Caco-2 (cell line): ENCODE measurements around the gene MAP2K2. TPM values are rescaled to one million over a fixed set of nuclear protein-coding genes. Genes with fewer than 3 reads are reported as not detected.

Experiments used
- Bru-seq: library from RNA; stranded (reverse); fragments of 400-500 nt; gene quantifications from one replicate; lab custom pipeline; 2021; lab: Mats Ljungman, UMichigan
- BruChase-seq, 2 experiments: library from RNA; stranded (reverse); fragments of 400-500 nt; gene quantifications; one replicate each; lab custom pipeline; 2021; lab: Mats Ljungman, UMichigan
- BruUV-seq: library from RNA; stranded (reverse); fragments of 400-500 nt; replicated peaks from 2 replicates; lab custom pipeline; 2021; lab: Mats Ljungman, UMichigan
- CTCF ChIA-PET: fragments of 300-600 bp; sonication (Branson Sonifier 250); formaldehyde crosslinking; loops from one replicate; lab custom pipeline; 2022; ENCODE audit warnings: antibody characterized with exemption; lab: Charles Lee
- POLR2A ChIA-PET: fragments of 300-600 bp; sonication (Branson Sonifier 250); formaldehyde crosslinking; loops from one replicate; lab custom pipeline; 2022; ENCODE audit warnings: antibody characterized with exemption; lab: Charles Lee
- DNase-seq, 2 experiments: peaks; one replicate each; pipeline versions ENCODE4 v3.0.0 to v3.0.0-alpha.2; 2020 to 2022
- H3K27me3 ChIP-seq: replicated peaks from 2 replicates; pipeline ENCODE4 v1.6.0; 2011; ENCODE audit warnings: low read length; ENCODE audit not compliant: control insufficient read depth, insufficient read depth
- H3K36me3 ChIP-seq: 2 replicates; pipeline ENCODE4 v1.5.1; 2011; ENCODE audit warnings: low read length; ENCODE audit not compliant: control insufficient read depth, insufficient read depth
- H3K4me1 ChIP-seq: fragments of 250-450 bp; sonication (Bioruptor Pico); 2 replicates; pipeline ENCODE4 v1.5.1; 2020; ENCODE audit warnings: mild to moderate bottlenecking
- H3K4me3 ChIP-seq: 2 replicates; pipeline ENCODE4 v1.5.1; 2011; ENCODE audit warnings: low read depth, mild to moderate bottlenecking, control low read depth, low read length
- H3K9me3 ChIP-seq: fragments of 250-450 bp; sonication (Bioruptor Pico); 2 replicates; pipeline ENCODE4 v1.5.1; 2020; ENCODE audit warnings: mild to moderate bottlenecking, moderate library complexity
- H3K27ac Mint-ChIP-seq: one replicate; pipeline ENCODE4 v1.8.0; 2022; ENCODE audit warnings: mixed read lengths; ENCODE audit not compliant: unreplicated experiment
- H3K27me3 Mint-ChIP-seq: one replicate; pipeline ENCODE4 v1.8.0; 2022; ENCODE audit warnings: mixed read lengths; ENCODE audit not compliant: insufficient read depth, unreplicated experiment
- H3K36me3 Mint-ChIP-seq: one replicate; pipeline ENCODE4 v1.8.0; 2022; ENCODE audit warnings: mild to moderate bottlenecking, mixed read lengths; ENCODE audit not compliant: insufficient read depth, unreplicated experiment
- H3K4me1 Mint-ChIP-seq: one replicate; pipeline ENCODE4 v1.8.0; 2022; ENCODE audit warnings: low read depth, mixed read lengths; ENCODE audit not compliant: unreplicated experiment
- H3K4me3 Mint-ChIP-seq: one replicate; pipeline ENCODE4 v1.8.0; 2022; ENCODE audit warnings: mild to moderate bottlenecking, moderate library complexity, mixed read lengths; ENCODE audit not compliant: unreplicated experiment
- H3K9me3 Mint-ChIP-seq: one replicate; pipeline ENCODE4 v1.8.0; 2022; ENCODE audit warnings: mixed read lengths; ENCODE audit not compliant: unreplicated experiment
- CTCF ChIP-seq, 2 experiments: fragments of 200-600 bp in 1 of 2; IDR thresholded peaks; 1 replicate in 1 of 2; 2 replicates in 1 of 2; pipeline versions ENCODE4 v1.5.1 to v1.8.0; 2011 to 2022; ENCODE audit warnings: antibody characterized with exemption in 1 of 2, control low read depth in 1 of 2, inconsistent platforms in 1 of 2, low read depth in 1 of 2, low read length in 1 of 2, mild to moderate bottlenecking in 1 of 2, moderate library complexity in 1 of 2; ENCODE audit not compliant: insufficient read depth in 1 of 2, severe bottlenecking in 1 of 2, unreplicated experiment in 1 of 2
- intact Hi-C: fragments of 100-400 bp; cut with micrococcal nuclease; formaldehyde crosslinking; loops from one replicate; pipeline ENCODE4 v1.10.0; 2022; ENCODE audit not compliant: unreplicated experiment
- long read RNA-seq: library from polyadenylated mRNA; stranded (forward); transcript quantifications from one replicate; pipeline ENCODE4 v2.0.0, GENCODE V29; 2022
- total RNA-seq: library from RNA; stranded (reverse); gene quantifications from 2 replicates; pipeline ENCODE4 v1.2.3, GENCODE V29; 2022

The MAP2K2 gene
- 149 and 163 TPM in 2 replicates for total RNA-seq
- Bru-seq, nascent RNA, result percentile 60 among the genes with signal in this experiment
- percentile 67 among the genes with signal in this experiment for BruChase-seq, experiment 1, labeled RNA remaining after a 2-hour chase
- BruChase-seq, experiment 2, labeled RNA remaining after a 6-hour chase, result percentile 74 among the genes with signal in this experiment
- long read RNA-seq, transcript MAP2K2-201 (11 exons, 1,734 nt), result major isoform, 256 of 300 reads
- long read RNA-seq, partial matches to known transcripts, result 15 of 300 reads
- long read RNA-seq, other reads (novel, unspliced or antisense), result 27 of 300 reads

GRCh38 chr19:4123615-4124568 is at the start of gene MAP2K2:
MAP2K2 (minus strand) TSS chr19:4124122; CDS start chr19:4123875, 247 bp downstream.
- peak within 1 kb of the TSS; percentile 98 for H3K4me3 ChIP-seq
- Mint-ChIP-seq H3K27me3 (no peaks in the 10 kb centered on the region), H3K9me3 (no peaks in the 10 kb centered on the region), H3K36me3 (peaks cover 11% of the 10 kb centered on the region), H3K4me1 (peaks cover 24% of the 10 kb centered on the region), H3K27ac (peak within 1 kb of the TSS; percentile 95), H3K4me3 (peak within 1 kb of the TSS; percentile 100)
- ChIA-PET CTCF (no interaction called here), POLR2A (no interaction called here)
- H3K27me3 ChIP-seq, result no peaks in the 10 kb centered on the region
- DNase-seq, result peak; percentile 91 to 96
- no peaks in the 10 kb centered on the region for H3K4me1 ChIP-seq
- intact Hi-C loops, result loop anchor here (5.0 kb wide), 1 partner anchor 57 kb away; the partner anchor contains the start of gene ZBTB7A
- no peak for TF ChIP-seq CTCF (IDR thresholded peaks at IDR 0.05; ENCODE audit: insufficient read depth in 1 of 2, low read depth in 1 of 2, low read length in 1 of 2, severe bottlenecking in 1 of 2, unreplicated experiment in 1 of 2)
- BruUV-seq, result no TSS peak
- H3K9me3 ChIP-seq, result no peaks in the 10 kb centered on the region
- H3K36me3 ChIP-seq, result no peaks in the 10 kb centered on the region

GRCh38 chr19:4172861-4173473 is 49.0 kb upstream of the MAP2K2 start:
- no peak overlapping the region for H3K27ac Mint-ChIP-seq

More at GRCh38 chr19:4172861-4173473, 49.0 kb upstream of the MAP2K2 start:
- no peaks in the 10 kb centered on the region for H3K9me3 Mint-ChIP-seq
- H3K4me3 Mint-ChIP-seq, result peak overlapping the region; percentile 27
- Histone ChIP-seq H3K36me3 (no peaks in the 10 kb centered on the region), H3K4me1 (no peaks in the 10 kb centered on the region), H3K4me3 (no peak overlapping the region), H3K9me3 (no peaks in the 10 kb centered on the region), H3K27me3 (no peaks in the 10 kb centered on the region; the same call in 1 of the 2 replicates)
- no peaks in the 10 kb centered on the region for H3K27me3 Mint-ChIP-seq
- intact Hi-C loops, result no loop called here
- no TSS peak for BruUV-seq
- H3K4me1 Mint-ChIP-seq, result peaks cover 5% of the 10 kb centered on the region
- no peak for TF ChIP-seq CTCF (IDR thresholded peaks at IDR 0.05; ENCODE audit: insufficient read depth in 1 of 2, low read depth in 1 of 2, low read length in 1 of 2, severe bottlenecking in 1 of 2, unreplicated experiment in 1 of 2)
- peak; percentile 66 to 87 for DNase-seq
- CTCF ChIA-PET, result interaction anchor here (0.6 kb wide), 1 partner anchor 32 kb away, joined by 3 read pairs; no protein-coding TSS in a partner anchor
- no peaks in the 10 kb centered on the region for H3K36me3 Mint-ChIP-seq
- POLR2A ChIA-PET, result no interaction called here
